K562 (cell line): Measurements from ENCODE around the gene SLC2A9. TPM values are rescaled to one million over a fixed set of nuclear protein-coding genes. Genes with fewer than 3 reads are reported as not detected.

Source experiments
- ATAC-seq: fragments of 200-7000 bp; cut with Tn5 transposase; 3 replicates; pipeline ENCODE4 v1.9.1; 2020; ENCODE audit warnings: moderate library complexity
- BruUV-seq: library from RNA; stranded (reverse); fragments of 400-500 nt; replicated peaks from 2 replicates; lab custom pipeline; 2021; lab: Mats Ljungman, UMichigan
- CTCF ChIA-PET: fragments of 300-600 bp; formaldehyde crosslinking; extraction: SDS; loops from one replicate; lab custom pipeline; 2021; ENCODE audit warnings: low intra/inter-chr PET ratio; lab: Yijun Ruan, JAX
- POLR2A ChIA-PET: fragments of 300-600, 350-650 bp; sonication (Branson Sonifier 250); formaldehyde crosslinking; extraction: SDS; loops from one replicate; lab custom pipeline; 2021; ENCODE audit warnings: antibody characterized with exemption, inconsistent platforms; lab: Yijun Ruan, JAX
- DNase-seq, 4 experiments: peaks; one replicate each; pipeline versions ENCODE4 v3.0.0 to v3.0.0-alpha.2; 2011 to 2018; ENCODE audit warnings: low spot score in 3 of 4, mixed read lengths in 3 of 4; ENCODE audit errors: extremely low read depth in 1 of 4
- FAIRE-seq: peaks from 2 replicates; lab custom pipeline; 2011; peaks lifted over from hg19 to GRCh38; lab: Jason Lieb, UNC
- H2AFZ ChIP-seq: 2 replicates; pipeline ENCODE4 v1.6.0; 2011; ENCODE audit warnings: low read depth, low read length, control low read depth, inconsistent platforms
- H3K27ac ChIP-seq: fragments of 200-600 bp; 3 replicates; pipeline ENCODE4 v1.8.0; 2011; ENCODE audit warnings: low read depth, mild to moderate bottlenecking, control low read depth, inconsistent platforms, low read length, moderate library complexity, mixed read lengths; ENCODE audit errors: extremely low read depth
- H3K27me3 ChIP-seq, 2 experiments: fragments of 300-600 bp in 1 of 2; 2 replicates in 1 of 2; 3 replicates in 1 of 2; pipeline versions ENCODE4 v1.6.0 to v1.8.0; 2011; ENCODE audit warnings: inconsistent platforms in 2 of 2, low read length in 2 of 2, mild to moderate bottlenecking in 1 of 2, mixed read lengths in 1 of 2, moderate library complexity in 1 of 2; ENCODE audit not compliant: control insufficient read depth in 2 of 2, insufficient read depth in 2 of 2
- H3K36me3 ChIP-seq: fragments of 300-600 bp; 3 replicates; pipeline ENCODE4 v1.8.0; 2011; ENCODE audit warnings: mild to moderate bottlenecking, low read length, inconsistent platforms; ENCODE audit not compliant: control insufficient read depth, insufficient read depth
- H3K4me1 ChIP-seq, 2 experiments: fragments of 200-600 bp in 1 of 2; replicated peaks in 1 of 2; 2 replicates in 1 of 2; 3 replicates in 1 of 2; pipeline versions ENCODE4 v1.5.1 to v1.8.0; 2011; ENCODE audit warnings: inconsistent platforms in 2 of 2, low read length in 2 of 2, mild to moderate bottlenecking in 1 of 2, mixed read lengths in 1 of 2, moderate library complexity in 1 of 2; ENCODE audit not compliant: control insufficient read depth in 2 of 2, insufficient read depth in 2 of 2
- H3K4me2 ChIP-seq: 2 replicates; pipeline ENCODE4 v1.6.1; 2011; ENCODE audit warnings: low read length, control low read depth, inconsistent platforms, mixed read lengths; ENCODE audit not compliant: insufficient read depth
- H3K4me3 ChIP-seq: fragments of 200-600 bp; sonication (generic), shearing (Covaris generic); 2 replicates; pipeline ENCODE4 v1.5.1; 2016; ENCODE audit warnings: control low read depth, inconsistent platforms
- H3K79me2 ChIP-seq: fragments of 200-600 bp; 3 replicates; pipeline ENCODE4 v1.8.0; 2011; ENCODE audit warnings: low read length, inconsistent platforms; ENCODE audit not compliant: control insufficient read depth, insufficient read depth
- H3K9ac ChIP-seq, 2 experiments: 2 replicates each; pipeline versions ENCODE4 v1.6.0 to v1.6.1; 2011; ENCODE audit warnings: low read depth in 2 of 2, low read length in 2 of 2, control low read depth in 1 of 2, inconsistent platforms in 1 of 2, mild to moderate bottlenecking in 1 of 2, mixed read lengths in 1 of 2; ENCODE audit not compliant: insufficient read depth in 1 of 2
- H3K9me1 ChIP-seq: one replicate; pipeline ENCODE4 v1.6.0; 2011; ENCODE audit warnings: inconsistent platforms, mild to moderate bottlenecking, low read length, moderate library complexity; ENCODE audit not compliant: control insufficient read depth, insufficient read depth
- H3K9me3 ChIP-seq: replicated peaks from 2 replicates; pipeline ENCODE4 v1.5.1; 2011; ENCODE audit warnings: low read depth, low read length, inconsistent platforms; ENCODE audit not compliant: control insufficient read depth, insufficient read depth
- H4K20me1 ChIP-seq: replicated peaks from 2 replicates; pipeline ENCODE4 v1.6.1; 2011; ENCODE audit warnings: low read length, inconsistent platforms, mixed read lengths; ENCODE audit not compliant: control insufficient read depth, insufficient read depth
- JUNB ChIP-seq: fragments of 450-650 bp; formaldehyde crosslinking; conservative IDR thresholded peaks from 2 replicates; pipeline ENCODE4 v1.4.0; 2020; ENCODE audit warnings: mild to moderate bottlenecking
- MAX ChIP-seq: sonication (generic); formaldehyde crosslinking; IDR thresholded peaks from 2 replicates; pipeline ENCODE4 v1.9.0; 2022; ENCODE audit warnings: mild to moderate bottlenecking, missing genetic modification reagents
- PHF20 ChIP-seq: fragments of 450-650 bp; IDR thresholded peaks from 2 replicates; pipeline ENCODE4 v1.6.1; 2018; ENCODE audit not compliant: partially characterized antibody
- RBM14 ChIP-seq: fragments of 200-400 bp; formaldehyde crosslinking; IDR thresholded peaks from 2 replicates; pipeline ENCODE4 v1.6.1; 2018; ENCODE audit warnings: low read depth, mild to moderate bottlenecking, low read length, moderate library complexity, borderline replicate concordance; ENCODE audit not compliant: insufficient read depth
- SMAD4 ChIP-seq: fragments of 250-450 bp; sonication (Bioruptor Pico); conservative IDR thresholded peaks from 2 replicates; pipeline ENCODE4 v1.8.0; 2021; ENCODE audit warnings: inconsistent platforms, mild to moderate bottlenecking, moderate library complexity
- SPI1 ChIP-seq: IDR thresholded peaks from 2 replicates; pipeline ENCODE4 v1.6.1; 2011; ENCODE audit warnings: low read depth, low read length, control low read depth, borderline replicate concordance
- TEAD2 ChIP-seq: fragments of 450-650 bp; IDR thresholded peaks from 2 replicates; pipeline ENCODE4 v1.6.1; 2016; ENCODE audit warnings: missing genetic modification characterization, control low read depth, missing compliant biosample characterization
- WGBS: fragments of 100-300 bp; shearing (Covaris generic); methylation state at CpG from one replicate; pipeline ENCODE4 v1.1.6; 2016; ENCODE audit warnings: low coverage, mixed read lengths; ENCODE audit not compliant: insufficient coverage; ENCODE audit errors: missing lambda C conversion rate; 5-methylcytosine and 5-hydroxymethylcytosine counted together
- in situ Hi-C: fragments of 300-500 bp; cut with MboI; formaldehyde crosslinking; loops from 4 replicates; pipeline ENCODE4 v1.15.0; 2018; ENCODE audit warnings: inconsistent platforms, mixed read lengths
- intact Hi-C: fragments of 100-400 bp; cut with micrococcal nuclease; formaldehyde crosslinking; loops from 2 replicates; pipeline ENCODE4 v1.14.2; 2022
- polyA plus RNA-seq, 8 experiments: library from polyadenylated mRNA; depleted of rRNA in 4 of 8; stranded (reverse) in 5 of 8; unstranded in 3 of 8; fragments of >200 nt; fragmentation: Nextera tagmentation in 2 of 8; fragmentation: Illumina TruSeq in 1 of 8; extraction: Ambion mirVana in 2 of 8; extraction: Trizol in 1 of 8; gene quantifications; 2 replicates each; pipeline versions ENCODE4 v1.2.1 to v1.2.3, GENCODE V29; 2011 to 2014; ENCODE audit warnings: inconsistent platforms in 1 of 8, missing spikeins in 1 of 8
- total RNA-seq, 7 experiments: library from RNA; depleted of rRNA in 6 of 7; stranded (reverse); fragments of >200 nt in 6 of 7; fragmentation: Illumina TruSeq in 2 of 7; extraction: Trizol in 2 of 7; gene quantifications; 2 replicates each; pipeline versions ENCODE4 v1.2.1 to v1.2.3, GENCODE V29; 2011 to 2021; ENCODE audit warnings: low replicate concordance in 1 of 7

Gene SLC2A9
- total and polyA plus RNA-seq, 9 of the 15 experiments (the other 6 are each of a cell fraction or from before 2014, with no cell fraction given) = 0.15 to 1.9 (median 0.76) TPM

- CTCF ChIA-PET = no interaction called here
- Histone ChIP-seq H3K9me1 (no peaks in the 10 kb centered on the region), H3K9me3 (no peaks in the 10 kb centered on the region), H3K4me3 (no peak overlapping the region), H2AFZ (no peak overlapping the region), H3K27me3 (peaks cover 2 to 22% of the 10 kb centered on the region in 2 experiments; a peak in 2 of 5 replicates), H3K4me1 (no peaks in the 10 kb centered on the region; a peak in 1 of 5 replicates), H3K9ac (no peak overlapping the region), H3K4me2 (no peak overlapping the region), H4K20me1 (no peaks in the 10 kb centered on the region), H3K79me2 (no peaks in the 10 kb centered on the region), H3K36me3 (no peaks in the 10 kb centered on the region), H3K27ac (no peak overlapping the region)
- BruUV-seq = no TSS peak
- intact Hi-C loops = no loop called here
- DNase-seq (no peak), FAIRE-seq (no peak), ATAC-seq (no peak)
- TF ChIP-seq TEAD2 (no peak), SPI1 (0 out of 2 replicates have a peak, but pooled peaks have one; percentile 23), MAX (CRISPR knock-in tag) (no peak), RBM14 (no peak), PHF20 (no peak), JUNB (CRISPR knock-in tag) (no peak), SMAD4 (CRISPR knock-in tag) (no peak)
- POLR2A ChIA-PET = no interaction called here
- in situ Hi-C loops = no loop called here
- WGBS = 1% methylated on average over 6 of the region's 6 CpGs
Observed at GRCh38 chr4:10006231-10006600, 15.1 kb downstream of the SLC2A9 start.
